GM18909 (cell line): ENCODE data around the gene NOB1.
"Not testable (repeated sequence)": the region's sequence is repeated elsewhere in the genome, so short reads cannot be mapped to it uniquely, and the experiment has no call there.

Source experiments
- ATAC-seq: cut with Tn5 transposase; IDR thresholded peaks from one replicate; pipeline ENCODE4 v1.9.1; 2021; ENCODE audit warnings: mild to moderate bottlenecking; ENCODE audit not compliant: unreplicated experiment, poor library complexity

The NOB1 gene

GRCh38 chr16:69761983-69762813 lies 7.5 kb upstream of the NOB1 start, which contains the start of gene WWP2:
Gene WWP2 (plus strand): TSS chr16:69762332. CDS start chr16:69787011, 24,679 bp downstream.
- peak; percentile 78 for ATAC-seq

GRCh38 chr16:69757375-69757774 lies 2.6 kb upstream of the NOB1 start:
- not testable (repeated sequence) for ATAC-seq

DNA sequence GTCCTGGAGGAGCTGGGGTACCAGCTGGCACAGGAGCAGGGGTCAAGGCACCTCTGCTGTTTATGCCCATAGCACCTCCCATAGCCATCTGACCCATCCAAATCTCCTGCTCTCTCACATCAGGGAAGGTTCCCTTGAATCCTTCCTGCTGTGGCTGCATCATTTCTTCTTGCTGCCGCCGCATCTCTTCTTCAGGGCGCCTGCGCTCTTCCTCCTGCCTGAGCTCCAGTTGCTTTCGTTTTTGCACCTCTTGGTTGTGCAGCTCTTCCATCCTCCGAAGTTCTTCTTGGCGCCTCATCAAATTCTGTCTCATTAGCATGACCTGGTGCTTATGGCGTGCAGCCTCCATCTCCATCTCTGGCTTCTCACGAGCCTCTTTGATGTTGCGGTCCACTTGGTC lies 2.0 kb upstream of the NOB1 start:
- ATAC-seq = no peak

- no peak for ATAC-seq
Measured at GRCh38 chr16:69754143-69754468, 620 bp downstream of the NOB1 start.

GRCh38 chr16:69748694-69749345 lies 5.9 kb downstream of the NOB1 start:
- no peak for ATAC-seq

DNA sequence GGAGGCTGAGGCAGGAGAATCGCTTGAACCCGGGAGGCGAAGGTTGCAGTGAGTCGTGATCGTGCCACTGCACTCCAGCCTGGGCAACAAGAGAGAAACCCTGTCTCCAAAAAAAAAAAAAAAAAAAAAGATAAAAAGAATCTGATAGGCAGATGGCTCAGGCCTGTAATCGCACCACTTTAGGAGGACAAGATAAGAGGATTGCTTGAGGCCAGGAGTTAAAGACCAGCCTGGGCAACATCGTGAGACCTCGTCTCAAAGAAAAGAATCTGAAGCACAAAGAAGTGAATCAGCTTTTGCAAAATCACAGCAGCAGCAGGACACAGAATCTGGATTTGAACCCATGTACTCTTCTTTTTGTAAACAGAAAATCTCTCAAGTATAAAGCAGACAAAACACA lies 7.6 kb downstream of the NOB1 start:
- ATAC-seq = no peak

- no peak for ATAC-seq
Measured at GRCh38 chr16:69745959-69746358, 8.8 kb downstream of the NOB1 start.

GRCh38 chr16:69745232-69745612 lies 9.5 kb downstream of the NOB1 start:
- no peak for ATAC-seq

DNA sequence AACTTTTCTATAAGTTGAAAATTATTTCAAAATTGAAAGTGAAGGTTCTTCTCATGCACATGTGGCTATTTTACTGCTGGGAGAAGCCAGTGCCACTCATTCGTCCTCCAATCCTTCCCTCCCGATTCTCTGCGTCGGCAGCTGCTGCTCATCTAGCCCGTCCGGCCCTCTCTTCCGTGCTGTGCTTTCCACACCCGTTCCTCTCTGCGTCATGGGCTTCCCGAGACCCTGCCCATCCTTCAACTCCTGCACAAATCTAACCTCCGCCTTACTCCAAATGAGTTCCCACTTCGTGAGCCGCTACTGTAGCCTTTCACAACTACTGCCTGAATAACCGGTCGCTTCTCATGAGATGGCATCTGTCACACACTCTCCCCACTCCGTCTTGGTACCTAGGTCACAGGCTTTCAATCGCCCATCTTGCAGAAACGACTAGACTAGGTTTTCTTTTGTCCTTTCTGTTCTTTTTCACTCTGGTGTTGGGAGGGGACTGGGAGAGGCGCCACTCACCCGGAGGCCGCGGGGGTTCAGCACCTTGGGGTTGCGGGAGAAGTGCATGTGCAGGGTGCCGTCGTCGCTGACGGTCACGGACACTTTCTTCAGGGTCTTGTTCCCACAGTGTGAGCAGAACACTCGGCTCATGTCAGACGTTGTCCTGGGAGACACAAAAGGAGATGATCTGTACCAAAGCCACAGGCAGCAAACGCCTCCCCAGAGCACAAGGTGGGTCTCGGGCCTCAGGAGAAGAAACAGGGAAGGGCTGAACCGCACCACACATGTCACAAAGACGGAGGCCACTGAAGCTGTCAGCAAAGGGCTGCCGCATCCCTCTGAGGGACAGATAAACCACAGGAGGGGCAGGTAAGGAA lies 10.1 kb downstream of the NOB1 start:
- ATAC-seq = no peak

DNA sequence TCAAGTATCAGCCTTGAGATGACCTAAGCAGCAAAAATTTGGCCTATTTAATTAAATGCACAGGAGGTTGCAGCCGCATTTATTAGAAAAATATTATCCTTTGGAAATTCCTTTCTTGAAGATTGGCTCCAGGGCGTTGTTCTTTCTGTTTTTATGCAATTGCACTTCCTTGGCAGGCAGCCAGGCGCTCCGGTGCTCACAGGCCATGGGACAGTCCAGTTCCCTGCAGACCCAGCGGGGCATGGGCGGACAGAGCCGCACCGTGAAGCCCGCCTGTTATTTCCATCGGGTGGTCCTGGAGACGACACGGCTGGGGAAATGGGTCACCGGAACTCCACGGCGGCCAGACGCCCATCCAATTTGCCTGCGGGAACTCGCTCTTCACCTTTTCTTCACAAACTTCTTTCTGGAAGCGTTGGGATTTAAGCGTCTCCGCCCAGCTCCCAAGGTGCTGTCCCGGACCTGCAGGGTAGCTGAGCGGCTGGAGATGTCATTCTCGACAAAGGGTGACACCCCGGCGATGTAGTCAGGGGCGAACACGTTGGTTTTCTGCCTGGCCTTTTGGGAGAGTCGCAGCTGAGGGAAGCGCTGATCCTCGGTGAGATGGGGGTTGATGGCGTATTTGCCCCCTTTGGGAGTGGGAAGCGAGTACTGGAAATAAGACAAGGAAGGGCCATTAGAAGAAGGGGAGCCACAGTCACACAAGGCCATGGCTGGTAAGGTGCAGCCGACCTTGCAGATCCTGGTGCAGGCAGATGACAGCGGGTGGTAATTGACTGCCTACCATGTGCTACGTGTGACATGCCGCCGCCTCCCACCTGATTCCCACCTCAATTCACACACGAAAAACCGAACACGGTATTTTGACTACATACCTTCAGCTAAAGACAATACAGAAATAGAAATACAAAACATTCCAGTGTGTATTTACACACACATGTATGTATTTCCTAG lies 12.5 kb downstream of the NOB1 start:
- ATAC-seq = no peak

DNA sequence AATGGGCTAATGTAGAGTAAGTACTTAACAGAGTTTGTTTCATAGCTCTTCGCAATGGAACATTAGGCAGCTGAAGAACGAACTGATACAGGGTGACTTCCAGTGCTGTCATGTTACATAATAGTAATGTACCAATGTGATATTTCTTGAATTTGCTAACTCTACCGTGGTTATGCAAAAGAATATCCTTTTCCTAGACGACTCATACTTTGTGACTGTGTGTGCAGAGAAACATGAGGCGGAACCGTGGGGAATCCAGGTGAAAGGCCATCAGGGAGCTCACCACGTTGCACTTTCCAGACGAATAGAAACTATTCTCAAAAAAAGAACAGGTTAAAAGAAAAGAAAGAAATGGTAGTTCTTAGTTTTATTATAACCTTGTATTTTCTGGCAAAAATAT lies 13.2 kb downstream of the NOB1 start:
- no peak for ATAC-seq

GRCh38 chr16:69732101-69732500 lies 22.6 kb downstream of the NOB1 start:
- no peak for ATAC-seq

GRCh38 chr16:69731280-69731679 lies 23.4 kb downstream of the NOB1 start:
- not testable (repeated sequence) for ATAC-seq

GRCh38 chr16:69729030-69729429 lies 25.7 kb downstream of the NOB1 start:
- not testable (repeated sequence) for ATAC-seq

DNA sequence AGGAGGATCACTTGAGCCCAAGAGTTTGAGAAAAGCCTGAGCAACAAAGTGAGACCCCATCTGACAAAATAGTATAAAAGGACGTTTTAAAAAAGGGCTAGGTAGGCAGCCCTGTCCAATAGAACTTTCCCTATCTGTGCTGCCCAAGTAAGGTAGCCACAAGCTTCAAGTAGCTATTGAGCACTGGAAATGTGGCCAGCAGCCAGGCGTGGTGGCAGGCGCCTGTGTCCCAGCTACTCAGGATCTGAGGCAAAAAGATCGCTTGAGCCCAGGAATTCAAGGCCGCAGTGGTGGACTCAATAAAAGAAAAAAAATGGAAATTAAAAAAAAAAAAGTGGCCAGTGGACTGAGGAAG lies 26.8 kb downstream of the NOB1 start:
- no peak for ATAC-seq

- peak; percentile 98 for ATAC-seq
Measured at GRCh38 chr16:69726313-69727060, 28.2 kb downstream of the NOB1 start, which contains the start of gene NQO1. Gene NQO1 (minus strand): TSS chr16:69726560. CDS start chr16:69726439, 121 bp downstream.

DNA sequence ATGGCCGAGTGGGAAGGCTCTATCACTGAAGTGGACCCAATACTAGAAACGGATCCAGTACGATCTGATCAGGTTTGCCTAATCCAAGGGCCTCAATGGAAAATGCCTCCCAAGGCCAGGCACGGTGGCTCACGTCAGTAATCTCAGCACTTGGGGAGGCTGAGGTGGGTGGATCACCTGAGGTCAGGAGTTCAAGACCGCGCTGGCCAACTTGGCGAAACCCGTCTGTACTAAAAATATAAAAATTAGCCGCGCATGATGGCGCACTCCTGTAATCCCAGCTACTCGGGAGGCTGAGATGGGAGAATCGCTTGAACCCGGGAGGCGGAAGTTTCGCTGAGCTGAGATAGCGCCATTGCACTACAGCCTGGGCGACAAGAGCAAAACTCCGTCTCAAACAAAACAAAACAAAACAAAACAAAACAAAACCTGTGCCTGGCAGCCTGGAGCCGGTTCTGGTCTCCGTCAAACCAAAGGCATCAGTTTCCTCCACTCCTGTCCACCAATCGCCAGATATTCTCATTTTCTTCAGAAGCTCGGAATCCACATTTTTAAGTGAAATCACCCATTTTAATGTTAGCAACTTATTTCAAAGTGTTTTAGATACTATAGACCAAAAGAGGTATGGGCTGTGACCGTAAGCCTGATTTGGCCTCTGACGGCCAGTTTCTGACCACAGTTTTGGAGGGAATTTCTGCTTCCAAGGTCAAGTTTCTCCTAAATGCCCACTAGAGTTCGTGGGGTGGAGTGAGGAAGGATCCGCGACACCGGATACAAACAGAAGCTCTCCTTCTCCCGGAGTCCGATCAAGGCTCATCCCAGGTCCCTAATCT lies 29.0 kb downstream of the NOB1 start:
- ATAC-seq = no peak

- ATAC-seq = no peak
Measured at GRCh38 chr16:69724981-69725479, 29.7 kb downstream of the NOB1 start.
